MCF 10A (cell line): ENCODE measurements around the gene SDR42E2. TPM values are rescaled to one million over a fixed set of nuclear protein-coding genes. Genes with fewer than 3 reads are reported as not detected.
"Not testable (repeated sequence)": the region's sequence is repeated elsewhere in the genome, so short reads cannot be mapped to it uniquely, and the experiment has no call there.

Source experiments
- BruUV-seq: library from RNA; stranded (reverse); fragments of 400-500 nt; replicated peaks from 2 replicates; lab custom pipeline; 2021; lab: Mats Ljungman, UMichigan
- CTCF ChIA-PET: fragments of 300-600 bp; sonication (Branson Sonifier 250); formaldehyde crosslinking; extraction: SDS; loops from one replicate; lab custom pipeline; 2021; ENCODE audit warnings: antibody characterized with exemption, inconsistent platforms; lab: Yijun Ruan, JAX
- POLR2A ChIA-PET: fragments of 300-600, 350-650 bp; sonication (Branson Sonifier 250); formaldehyde crosslinking; extraction: SDS; loops from one replicate; lab custom pipeline; 2020; ENCODE audit warnings: antibody characterized with exemption, inconsistent platforms; lab: Yijun Ruan, JAX
- DNase-seq: peaks from one replicate; pipeline ENCODE4 v3.0.0-alpha.2; 2018; ENCODE audit not compliant: unreplicated experiment
- H3K27ac Mint-ChIP-seq: one replicate; pipeline ENCODE4 v1.8.0; 2022; ENCODE audit warnings: mild to moderate bottlenecking, low read depth, mixed read lengths; ENCODE audit not compliant: unreplicated experiment
- H3K27me3 Mint-ChIP-seq: one replicate; pipeline ENCODE4 v1.8.0; 2022; ENCODE audit warnings: mixed read lengths; ENCODE audit not compliant: insufficient read depth, unreplicated experiment
- H3K36me3 Mint-ChIP-seq: one replicate; pipeline ENCODE4 v1.8.0; 2022; ENCODE audit warnings: mild to moderate bottlenecking, moderate library complexity, mixed read lengths; ENCODE audit not compliant: insufficient read depth, unreplicated experiment
- H3K4me1 Mint-ChIP-seq: one replicate; pipeline ENCODE4 v1.8.0; 2022; ENCODE audit warnings: mixed read lengths; ENCODE audit not compliant: insufficient read depth, unreplicated experiment
- H3K4me3 Mint-ChIP-seq: one replicate; pipeline ENCODE4 v1.8.0; 2022; ENCODE audit warnings: mild to moderate bottlenecking, moderate library complexity, mixed read lengths; ENCODE audit not compliant: unreplicated experiment
- H3K9me3 Mint-ChIP-seq: one replicate; pipeline ENCODE4 v1.8.0; 2022; ENCODE audit warnings: mixed read lengths; ENCODE audit not compliant: unreplicated experiment
- CTCF ChIP-seq: fragments of 200-600 bp; IDR thresholded peaks from one replicate; pipeline ENCODE4 v1.8.0; 2022; ENCODE audit warnings: antibody characterized with exemption, mild to moderate bottlenecking; ENCODE audit not compliant: unreplicated experiment
- intact Hi-C: fragments of 100-400 bp; cut with micrococcal nuclease; formaldehyde crosslinking; loops from 2 replicates; pipeline ENCODE4 v1.14.1; 2022
- total RNA-seq: library from RNA; stranded (reverse); gene quantifications from 2 replicates; pipeline ENCODE4 v1.2.3, GENCODE V29; 2022

The SDR42E2 gene
- total RNA-seq, 1 experiment from 2014 or later = not detected

- BruUV-seq = no TSS peak
- H3K36me3 Mint-ChIP-seq = no peaks in the 10 kb centered on the region
- POLR2A ChIA-PET = interaction anchor here (0.6 to 0.9 kb wide), 3 partner anchors 11 to 47 kb away, joined by 3 read pairs; no protein-coding TSS in a partner anchor
- H3K4me1 Mint-ChIP-seq = no peaks in the 10 kb centered on the region
- no peak for DNase-seq
- H3K27ac Mint-ChIP-seq = no peak overlapping the region
- H3K27me3 Mint-ChIP-seq = peaks cover 15% of the 10 kb centered on the region
- intact Hi-C loops = no loop called here
- CTCF ChIA-PET = interaction anchor here (0.6 to 0.9 kb wide), 3 partner anchors 22 to 195 kb away, joined by 3 to 4 read pairs (median 3); no protein-coding TSS in a partner anchor
- TF ChIP-seq CTCF = no peak
- peaks cover 9% of the 10 kb centered on the region for H3K9me3 Mint-ChIP-seq
- H3K4me3 Mint-ChIP-seq = no peak overlapping the region
Observed at GRCh38 chr16:22165508-22166285, 3.4 kb downstream of the SDR42E2 start.

GRCh38 chr16:22171953-22172352, 9.6 kb downstream of the SDR42E2 start:
- intact Hi-C loops = no loop called here
- Mint-ChIP-seq H3K9me3 (no peaks in the 10 kb centered on the region), H3K4me1 (no peaks in the 10 kb centered on the region), H3K27ac (no peak overlapping the region), H3K27me3 (no peaks in the 10 kb centered on the region), H3K4me3 (no peak overlapping the region), H3K36me3 (no peaks in the 10 kb centered on the region)
- DNase-seq = no peak
- ChIA-PET CTCF (no interaction called here), POLR2A (no interaction called here)
- no peak for TF ChIP-seq CTCF
- BruUV-seq = no TSS peak

- BruUV-seq, H3K36me3 Mint-ChIP-seq, DNase-seq, H3K9me3 Mint-ChIP-seq, POLR2A ChIA-PET, H3K27ac Mint-ChIP-seq, H3K27me3 Mint-ChIP-seq, H3K4me1 Mint-ChIP-seq, H3K4me3 Mint-ChIP-seq, intact Hi-C loops: not testable (repeated sequence)
- CTCF ChIA-PET = interaction anchor here (1.1 to 1.8 kb wide), 2 partner anchors 75 to 171 kb away, joined by 3 read pairs; no protein-coding TSS in a partner anchor
Observed at GRCh38 chr16:22172642-22173041, 10.3 kb downstream of the SDR42E2 start.

- no peaks in the 10 kb centered on the region for H3K9me3 Mint-ChIP-seq
- H3K27me3 Mint-ChIP-seq = peaks cover 16% of the 10 kb centered on the region
- no peak for DNase-seq
- ChIA-PET POLR2A (interaction anchor here (0.6 to 1.1 kb wide), 2 partner anchors 32 to 221 kb away, joined by 3 read pairs; partner anchors contain the start of gene UQCRC2), CTCF (interaction anchor here (0.7 to 1.6 kb wide), 3 partner anchors 14 to 97 kb away, joined by 3 to 8 read pairs (median 4); no protein-coding TSS in a partner anchor)
- TF ChIP-seq CTCF = no peak
- no peak overlapping the region for H3K4me3 Mint-ChIP-seq
- H3K27ac Mint-ChIP-seq = no peak overlapping the region
- H3K36me3 Mint-ChIP-seq = no peaks in the 10 kb centered on the region
- intact Hi-C loops = no loop called here
- no peaks in the 10 kb centered on the region for H3K4me1 Mint-ChIP-seq
- no TSS peak for BruUV-seq
Observed at GRCh38 chr16:22174642-22175041, 12.3 kb downstream of the SDR42E2 start.
